Activated CD8-positive, alpha-beta T cell treated with anti-CD3 and anti-CD28 coated beads, Interleukin-2, amount 10 ng/mL, durations not matched to agents 7 days and 5 days (primary cell): ENCODE data around the gene MISFA. TPM values are rescaled to one million over a fixed set of nuclear protein-coding genes. Genes with fewer than 3 reads are reported as not detected.
"Not testable (repeated sequence)": the region's sequence is repeated elsewhere in the genome, so short reads cannot be mapped to it uniquely, and the experiment has no call there.

Experiments used
- ATAC-seq: fragments of 150-1000 bp; cut with Tn5 transposase; one replicate; pipeline ENCODE4 v1.10.0; 2021; ENCODE audit warnings: moderate library complexity
- CTCF ChIA-PET: fragments of 350-600 bp; sonication (Branson Sonifier 250); formaldehyde crosslinking; loops from one replicate; lab custom pipeline; 2021; ENCODE audit warnings: antibody characterized with exemption; lab: Charles Lee
- POLR2A ChIA-PET: fragments of 350-600 bp; sonication (Branson Sonifier 250); formaldehyde crosslinking; loops from one replicate; lab custom pipeline; 2021; ENCODE audit warnings: antibody characterized with exemption; lab: Charles Lee
- DNase-seq: peaks from one replicate; pipeline ENCODE4 v3.0.0-alpha.2; 2020
- H3K27ac Mint-ChIP-seq: one replicate; pipeline ENCODE4 v1.8.0; 2021; ENCODE audit warnings: mild to moderate bottlenecking, mixed read lengths
- H3K27me3 Mint-ChIP-seq: one replicate; pipeline ENCODE4 v1.8.0; 2021; ENCODE audit warnings: low read depth, mixed read lengths
- H3K36me3 Mint-ChIP-seq: one replicate; pipeline ENCODE4 v1.8.0; 2021; ENCODE audit warnings: low read depth, mixed read lengths
- H3K4me1 Mint-ChIP-seq: one replicate; pipeline ENCODE4 v1.8.0; 2021; ENCODE audit warnings: low read depth, mixed read lengths
- H3K4me3 Mint-ChIP-seq: one replicate; pipeline ENCODE4 v1.8.0; 2021; ENCODE audit warnings: mild to moderate bottlenecking, mixed read lengths
- H3K9me3 Mint-ChIP-seq: one replicate; pipeline ENCODE4 v1.8.0; 2022; ENCODE audit warnings: mixed read lengths; ENCODE audit not compliant: insufficient read depth
- total RNA-seq, 2 experiments: library from RNA; stranded (reverse); gene quantifications; one replicate each; pipeline ENCODE4 v1.2.3, GENCODE V29; 2021

The MISFA gene
- total RNA-seq, 2 experiments from 2014 or later, result 1.4 TPM; not detected in 1

DNA sequence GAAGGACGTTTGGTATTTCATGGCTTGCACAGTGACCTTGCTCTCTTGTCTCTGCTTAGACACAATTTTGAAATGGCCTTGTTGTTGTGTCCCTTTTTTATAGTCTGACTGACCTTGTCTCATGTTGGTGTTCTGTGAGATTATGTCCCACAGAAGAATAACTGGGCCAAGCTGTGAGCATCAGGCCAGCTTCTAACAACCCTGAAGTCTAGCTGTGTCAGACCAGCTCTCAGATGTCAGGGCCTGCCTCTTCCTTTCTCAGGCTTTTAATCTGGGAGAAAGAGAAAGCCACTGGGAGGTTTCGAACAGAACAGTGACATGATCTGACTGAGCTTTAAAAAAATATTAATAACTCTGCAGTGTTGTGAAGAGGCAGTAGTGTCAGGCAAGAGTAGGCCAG lies 9.0 kb upstream of the MISFA start:
- no peak overlapping the region for H3K27ac Mint-ChIP-seq
- no peak overlapping the region for H3K4me3 Mint-ChIP-seq
- POLR2A ChIA-PET, result interaction anchor here (1.4 kb wide), 1 partner anchor 29 kb away, joined by 3 read pairs; no protein-coding TSS in a partner anchor
- CTCF ChIA-PET, result interaction anchor here (0.7 to 2.1 kb wide), 5 partner anchors 12 to 174 kb away, joined by 3 to 7 read pairs (median 3); no protein-coding TSS in a partner anchor
- peaks cover 12% of the 10 kb centered on the region for H3K4me1 Mint-ChIP-seq
- DNase-seq (no peak), ATAC-seq (no peak)
- H3K9me3 Mint-ChIP-seq, result no peaks in the 10 kb centered on the region
- H3K27me3 Mint-ChIP-seq, result no peaks in the 10 kb centered on the region
- H3K36me3 Mint-ChIP-seq, result no peaks in the 10 kb centered on the region

DNA sequence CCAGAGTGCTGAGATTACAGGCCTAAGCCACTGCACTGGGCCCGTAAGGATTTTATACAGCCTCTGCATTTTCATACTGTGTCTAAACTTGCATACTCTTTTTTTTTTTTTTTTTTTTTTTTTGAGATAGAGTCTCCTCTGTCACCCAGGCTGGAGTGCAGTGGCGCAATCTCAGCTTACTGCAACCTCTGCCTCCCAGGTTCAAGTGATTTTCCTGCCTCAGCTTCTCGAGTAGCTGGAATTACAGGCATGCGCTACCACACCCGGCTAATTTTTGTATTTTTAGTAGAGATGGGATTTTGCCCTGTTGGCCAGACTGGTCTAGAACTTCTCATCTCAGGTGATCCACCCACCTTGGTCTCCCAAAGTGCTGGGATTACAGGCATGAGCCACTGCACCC lies 5.5 kb upstream of the MISFA start:
- H3K9me3 Mint-ChIP-seq, H3K27ac Mint-ChIP-seq, DNase-seq, ATAC-seq, H3K27me3 Mint-ChIP-seq, POLR2A ChIA-PET, H3K4me3 Mint-ChIP-seq, H3K36me3 Mint-ChIP-seq, CTCF ChIA-PET: not testable (repeated sequence)
- peaks cover 12% of the 10 kb centered on the region for H3K4me1 Mint-ChIP-seq

DNA sequence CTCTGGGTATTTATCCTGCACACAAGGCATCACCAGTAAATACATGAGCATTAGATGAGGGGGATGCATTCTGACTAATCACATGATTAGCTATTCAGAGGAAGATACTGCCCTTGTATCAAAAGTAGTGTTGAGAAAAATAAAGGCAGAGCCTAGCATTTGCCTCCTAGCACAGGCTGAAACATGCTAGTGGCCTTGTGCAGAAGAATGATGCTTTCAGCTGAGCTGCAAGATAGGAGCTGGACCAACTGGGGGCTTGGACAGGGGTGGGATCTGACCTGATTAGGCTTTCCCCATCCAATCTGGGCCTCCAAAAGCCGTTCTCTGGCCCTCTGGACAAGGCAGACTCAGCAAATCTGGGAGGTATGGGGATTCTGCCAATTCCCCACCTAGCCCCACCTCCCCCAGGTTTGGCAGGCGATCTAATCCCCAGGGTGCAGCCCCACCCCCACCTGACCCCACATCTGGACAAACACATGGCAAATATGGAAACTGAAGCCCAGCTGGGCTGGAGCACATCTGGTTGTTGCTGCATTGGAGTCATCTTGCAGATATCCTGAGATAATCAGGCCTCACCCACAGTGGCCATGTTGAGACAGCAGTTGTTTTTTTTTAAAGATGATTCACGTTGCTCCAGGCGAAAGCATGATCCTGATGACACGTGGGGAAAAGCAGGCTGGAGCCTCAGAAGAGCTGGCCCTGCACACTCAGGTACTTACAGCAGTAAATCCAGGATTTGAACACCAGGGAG lies 4.4 kb upstream of the MISFA start:
- ChIA-PET CTCF (interaction anchor here (1.0 kb wide), 1 partner anchor 17 kb away, joined by 3 read pairs; no protein-coding TSS in a partner anchor), POLR2A (no interaction called here)

GRCh38 chr11:18600915-18601569 lies 1.5 kb downstream of the MISFA start:
- Mint-ChIP-seq H3K36me3 (peaks cover 2% of the 10 kb centered on the region), H3K27me3 (peaks cover 2% of the 10 kb centered on the region), H3K4me1 (no peaks in the 10 kb centered on the region), H3K27ac (no peak overlapping the region), H3K9me3 (no peaks in the 10 kb centered on the region), H3K4me3 (no peak overlapping the region)
- ATAC-seq (no peak), DNase-seq (no peak)
- ChIA-PET POLR2A (no interaction called here), CTCF (interaction anchor here (1.1 kb wide), 1 partner anchor 121 kb away, joined by 6 read pairs; no protein-coding TSS in a partner anchor)

More for the DNA sequence above, 4.4 kb upstream of the MISFA start:
- DNase-seq (no peak), ATAC-seq (no peak)
- H3K4me3 Mint-ChIP-seq, result no peak overlapping the region
- no peaks in the 10 kb centered on the region for H3K9me3 Mint-ChIP-seq
- H3K27ac Mint-ChIP-seq, result no peak overlapping the region
- H3K4me1 Mint-ChIP-seq, result peaks cover 9% of the 10 kb centered on the region
- H3K36me3 Mint-ChIP-seq, result no peaks in the 10 kb centered on the region
- peaks cover 2% of the 10 kb centered on the region for H3K27me3 Mint-ChIP-seq

GRCh38 chr11:18608376-18608775 lies 8.8 kb downstream of the MISFA start:
- Mint-ChIP-seq H3K27ac (no peak overlapping the region), H3K4me1 (no peaks in the 10 kb centered on the region), H3K27me3 (no peaks in the 10 kb centered on the region), H3K4me3 (no peak overlapping the region), H3K9me3 (no peaks in the 10 kb centered on the region), H3K36me3 (peaks cover 35% of the 10 kb centered on the region)
- ATAC-seq (no peak), DNase-seq (no peak)
- ChIA-PET CTCF (interaction anchor here (0.8 kb wide), 1 partner anchor 25 kb away, joined by 3 read pairs; no protein-coding TSS in a partner anchor), POLR2A (no interaction called here)

DNA sequence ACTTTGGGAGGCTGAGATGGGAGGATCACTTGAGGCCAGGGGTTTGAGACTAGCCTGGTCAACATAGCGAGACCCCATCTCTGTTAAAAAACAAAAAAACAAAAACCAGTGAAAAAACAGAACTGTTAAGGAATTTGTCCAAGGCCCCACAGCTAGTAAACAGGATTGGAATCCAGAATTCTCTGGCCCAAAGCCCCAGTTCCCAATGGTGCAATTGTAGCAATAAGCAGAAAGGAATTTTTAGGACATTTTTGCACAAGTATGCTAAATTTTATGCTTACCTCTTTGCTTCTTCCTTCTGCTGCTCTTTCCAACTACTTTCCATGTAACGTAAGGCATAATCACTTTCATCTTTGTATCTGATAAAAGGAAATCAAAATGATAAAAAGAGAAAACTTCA lies 11.6 kb downstream of the MISFA start:
- H3K36me3 Mint-ChIP-seq, result peaks cover 55% of the 10 kb centered on the region

GRCh38 chr11:18612394-18612793 lies 12.8 kb downstream of the MISFA start:
- POLR2A ChIA-PET, result no interaction called here
- ATAC-seq (no peak), DNase-seq (no peak)
- Mint-ChIP-seq H3K27ac (no peak overlapping the region), H3K4me3 (no peak overlapping the region), H3K9me3 (no peaks in the 10 kb centered on the region), H3K4me1 (peaks cover 18% of the 10 kb centered on the region), H3K36me3 (peaks cover 54% of the 10 kb centered on the region), H3K27me3 (no peaks in the 10 kb centered on the region)
- CTCF ChIA-PET, result interaction anchor here (0.9 kb wide), 1 partner anchor 28 kb away, joined by 3 read pairs; no protein-coding TSS in a partner anchor

More for the DNA sequence above, 11.6 kb downstream of the MISFA start:
- ATAC-seq, result no peak
- CTCF ChIA-PET, result no interaction called here
- no peak overlapping the region for H3K27ac Mint-ChIP-seq
- H3K4me3 Mint-ChIP-seq, result no peak overlapping the region
- POLR2A ChIA-PET, result interaction anchor here (0.5 kb wide), 1 partner anchor 261 kb away, joined by 3 read pairs; no protein-coding TSS in a partner anchor
- no peaks in the 10 kb centered on the region for H3K27me3 Mint-ChIP-seq
- DNase-seq, result no peak
- no peaks in the 10 kb centered on the region for H3K9me3 Mint-ChIP-seq
- peaks cover 8% of the 10 kb centered on the region for H3K4me1 Mint-ChIP-seq

- no peak for DNase-seq
- Mint-ChIP-seq H3K27ac (no peak overlapping the region), H3K36me3 (peaks cover 49% of the 10 kb centered on the region), H3K4me1 (peaks cover 39% of the 10 kb centered on the region), H3K4me3 (no peak overlapping the region), H3K9me3 (no peaks in the 10 kb centered on the region), H3K27me3 (no peaks in the 10 kb centered on the region)
- ChIA-PET POLR2A (interaction anchor here (4.3 kb wide), 1 partner anchor 19 kb away, joined by 30 read pairs; the partner anchor contains the start of gene SPTY2D1), CTCF (interaction anchor here (1.0 to 2.8 kb wide), 3 partner anchors 9 to 116 kb away, joined by 3 to 10 read pairs (median 4); no protein-coding TSS in a partner anchor)
- no peak for ATAC-seq
Observed at GRCh38 chr11:18614667-18615066, 15.1 kb downstream of the MISFA start.

GRCh38 chr11:18615628-18616392 lies 16.2 kb downstream of the MISFA start:
- ATAC-seq, result peak; percentile 47
- POLR2A ChIA-PET, result interaction anchor here (1.5 to 4.3 kb wide), 2 partner anchors 18 to 221 kb away, joined by 7 to 30 read pairs; partner anchors contain the start of genes LDHA and SPTY2D1

GRCh38 chr11:18617688-18618341 lies 18.2 kb downstream of the MISFA start:
- H3K9me3 Mint-ChIP-seq, result no peaks in the 10 kb centered on the region
- H3K36me3 Mint-ChIP-seq, result peaks cover 37% of the 10 kb centered on the region
- peak; percentile 84 for ATAC-seq
- POLR2A ChIA-PET, result interaction anchor here (0.6 to 3.0 kb wide), 4 partner anchors 11 to 31 kb away, joined by 3 to 37 read pairs (median 4); partner anchors contain the start of genes SPTY2D1 and UEVLD
- H3K27ac Mint-ChIP-seq, result peak overlapping the region; percentile 85
- peak overlapping the region; percentile 72 for H3K4me3 Mint-ChIP-seq
- CTCF ChIA-PET, result interaction anchor here (0.8 to 1.6 kb wide), 9 partner anchors 8 to 374 kb away, joined by 3 to 16 read pairs (median 5); partner anchors contain the start of gene SPTY2D1
- DNase-seq, result peak; percentile 72
- peaks cover 53% of the 10 kb centered on the region for H3K4me1 Mint-ChIP-seq
- no peaks in the 10 kb centered on the region for H3K27me3 Mint-ChIP-seq

More at GRCh38 chr11:18615628-18616392, 16.2 kb downstream of the MISFA start:
- Mint-ChIP-seq H3K4me3 (no peak overlapping the region), H3K27ac (no peak overlapping the region), H3K27me3 (no peaks in the 10 kb centered on the region), H3K9me3 (no peaks in the 10 kb centered on the region), H3K4me1 (peaks cover 43% of the 10 kb centered on the region), H3K36me3 (peaks cover 43% of the 10 kb centered on the region)
- no peak for DNase-seq
- CTCF ChIA-PET, result interaction anchor here (1.0 to 2.8 kb wide), 4 partner anchors 25 to 115 kb away, joined by 3 to 10 read pairs (median 6); no protein-coding TSS in a partner anchor
